Central memory CD8-positive, alpha-beta T cell (primary cell): ENCODE measurements around the gene ARID4B.
"Not testable (repeated sequence)": the region's sequence is repeated elsewhere in the genome, so short reads cannot be mapped to it uniquely, and the experiment has no call there.

Source experiments
- ATAC-seq: fragments of 150-1000 bp; cut with Tn5 transposase; replicated peaks from 2 replicates; pipeline ENCODE4 v1.10.0; 2022; ENCODE audit warnings: mild to moderate bottlenecking, moderate FRiP score, moderate number of reproducible peaks; ENCODE audit not compliant: poor library complexity, severe bottlenecking; ENCODE audit errors: extremely low read depth
- DNase-seq, 2 donors: peaks; one replicate each; pipeline ENCODE4 v3.0.0; 2021; ENCODE audit warnings: low spot score in 2 of 2
- H3K27ac Mint-ChIP-seq: one replicate; pipeline ENCODE4 v1.8.0; 2022; ENCODE audit warnings: low read depth, mild to moderate bottlenecking, moderate library complexity, mixed read lengths
- H3K27me3 Mint-ChIP-seq: one replicate; pipeline ENCODE4 v1.8.0; 2022; ENCODE audit warnings: mixed read lengths
- H3K36me3 Mint-ChIP-seq: one replicate; pipeline ENCODE4 v1.8.0; 2022; ENCODE audit warnings: mild to moderate bottlenecking, moderate library complexity, mixed read lengths; ENCODE audit not compliant: insufficient read depth
- H3K4me1 Mint-ChIP-seq: one replicate; pipeline ENCODE4 v1.8.0; 2022; ENCODE audit warnings: mixed read lengths
- H3K4me3 Mint-ChIP-seq: one replicate; pipeline ENCODE4 v1.8.0; 2022; ENCODE audit warnings: mild to moderate bottlenecking, moderate library complexity, mixed read lengths
- H3K9me3 Mint-ChIP-seq: one replicate; pipeline ENCODE4 v1.8.0; 2022; ENCODE audit warnings: mixed read lengths

ARID4B gene

GRCh38 chr1:235272851-235273250 lies 55.1 kb downstream of the ARID4B start:
- H3K27ac Mint-ChIP-seq, result peak overlapping the region; percentile 22
- H3K4me1 Mint-ChIP-seq, result peaks cover 63% of the 10 kb centered on the region
- no peak overlapping the region for H3K4me3 Mint-ChIP-seq
- DNase-seq (no peak), ATAC-seq (no peak)
- no peaks in the 10 kb centered on the region for H3K27me3 Mint-ChIP-seq
- H3K9me3 Mint-ChIP-seq, result no peaks in the 10 kb centered on the region
- peaks cover 18% of the 10 kb centered on the region for H3K36me3 Mint-ChIP-seq

GRCh38 chr1:235270625-235271024 lies 57.4 kb downstream of the ARID4B start:
- no peaks in the 10 kb centered on the region for H3K9me3 Mint-ChIP-seq
- peaks cover 17% of the 10 kb centered on the region for H3K36me3 Mint-ChIP-seq
- H3K27ac Mint-ChIP-seq, result peak overlapping the region; percentile 64
- peaks cover 70% of the 10 kb centered on the region for H3K4me1 Mint-ChIP-seq
- H3K27me3 Mint-ChIP-seq, result no peaks in the 10 kb centered on the region
- ATAC-seq (peak; percentile 61), DNase-seq (no peak)
- H3K4me3 Mint-ChIP-seq, result peak overlapping the region; percentile 25

- not testable (repeated sequence) for H3K4me3 Mint-ChIP-seq, H3K9me3 Mint-ChIP-seq, H3K27me3 Mint-ChIP-seq, ATAC-seq, DNase-seq
- Mint-ChIP-seq H3K4me1 (peaks cover 67% of the 10 kb centered on the region), H3K27ac (peak overlapping the region; percentile 64), H3K36me3 (peaks cover 19% of the 10 kb centered on the region)
Observed at GRCh38 chr1:235269990-235270389, 58.0 kb downstream of the ARID4B start.

GRCh38 chr1:235268379-235269125 lies 59.4 kb downstream of the ARID4B start:
- no peaks in the 10 kb centered on the region for H3K27me3 Mint-ChIP-seq
- ATAC-seq, result no peak

GRCh38 chr1:235266967-235267366 lies 61.0 kb downstream of the ARID4B start:
- Mint-ChIP-seq H3K27me3 (no peaks in the 10 kb centered on the region), H3K36me3 (peaks cover 21% of the 10 kb centered on the region), H3K9me3 (no peaks in the 10 kb centered on the region), H3K27ac (peak overlapping the region; percentile 78), H3K4me3 (no peak overlapping the region), H3K4me1 (peaks cover 65% of the 10 kb centered on the region)
- ATAC-seq (no peak), DNase-seq (no peak)

More at GRCh38 chr1:235268379-235269125, 59.4 kb downstream of the ARID4B start:
- Mint-ChIP-seq H3K9me3 (no peaks in the 10 kb centered on the region), H3K27ac (peak overlapping the region; percentile 61), H3K4me1 (peaks cover 71% of the 10 kb centered on the region), H3K4me3 (no peak overlapping the region), H3K36me3 (peaks cover 22% of the 10 kb centered on the region)
- DNase-seq, result no peak

GRCh38 chr1:235266325-235266724 lies 61.7 kb downstream of the ARID4B start:
- Mint-ChIP-seq H3K4me3 (no peak overlapping the region), H3K27me3 (no peaks in the 10 kb centered on the region), H3K4me1 (peaks cover 68% of the 10 kb centered on the region), H3K36me3 (peaks cover 17% of the 10 kb centered on the region), H3K9me3 (no peaks in the 10 kb centered on the region), H3K27ac (peak overlapping the region; percentile 78)
- no peak for DNase-seq
- ATAC-seq, result no peak

- Mint-ChIP-seq H3K9me3 (no peaks in the 10 kb centered on the region), H3K27me3 (no peaks in the 10 kb centered on the region), H3K4me3 (no peak overlapping the region), H3K4me1 (peaks cover 70% of the 10 kb centered on the region), H3K27ac (no peak overlapping the region), H3K36me3 (peaks cover 17% of the 10 kb centered on the region)
- ATAC-seq (no peak), DNase-seq (no peak)
Observed at GRCh38 chr1:235265900-235266299, 62.1 kb downstream of the ARID4B start.

- ATAC-seq (no peak), DNase-seq (no peak)
- H3K9me3 Mint-ChIP-seq, result no peaks in the 10 kb centered on the region
- H3K4me3 Mint-ChIP-seq, result no peak overlapping the region
- no peak overlapping the region for H3K27ac Mint-ChIP-seq
- H3K4me1 Mint-ChIP-seq, result peaks cover 67% of the 10 kb centered on the region
- no peaks in the 10 kb centered on the region for H3K27me3 Mint-ChIP-seq
- peaks cover 16% of the 10 kb centered on the region for H3K36me3 Mint-ChIP-seq
Observed at GRCh38 chr1:235264327-235264726, 63.7 kb downstream of the ARID4B start.

- Mint-ChIP-seq H3K36me3 (peaks cover 14% of the 10 kb centered on the region), H3K4me1 (peaks cover 63% of the 10 kb centered on the region), H3K9me3 (no peaks in the 10 kb centered on the region), H3K27me3 (no peaks in the 10 kb centered on the region), H3K4me3 (no peak overlapping the region), H3K27ac (no peak overlapping the region)
- DNase-seq, result no peak
- no peak for ATAC-seq
Observed at GRCh38 chr1:235262539-235262938, 65.4 kb downstream of the ARID4B start.

- H3K4me1 Mint-ChIP-seq, result peaks cover 50% of the 10 kb centered on the region
- no peak overlapping the region for H3K4me3 Mint-ChIP-seq
- peak overlapping the region; percentile 44 for H3K27ac Mint-ChIP-seq
- H3K9me3 Mint-ChIP-seq, result no peaks in the 10 kb centered on the region
- ATAC-seq (no peak), DNase-seq (no peak)
- no peaks in the 10 kb centered on the region for H3K27me3 Mint-ChIP-seq
- peaks cover 10% of the 10 kb centered on the region for H3K36me3 Mint-ChIP-seq
Observed at GRCh38 chr1:235261243-235261642, 66.7 kb downstream of the ARID4B start.

- H3K4me3 Mint-ChIP-seq, result no peak overlapping the region
- peak; percentile 47 for ATAC-seq
- DNase-seq, result no peak
- H3K27me3 Mint-ChIP-seq, result no peaks in the 10 kb centered on the region
- H3K36me3 Mint-ChIP-seq, result peaks cover 4% of the 10 kb centered on the region
- peaks cover 38% of the 10 kb centered on the region for H3K4me1 Mint-ChIP-seq
- H3K27ac Mint-ChIP-seq, result peak overlapping the region; percentile 44
- no peaks in the 10 kb centered on the region for H3K9me3 Mint-ChIP-seq
Observed at GRCh38 chr1:235259133-235259778, 68.7 kb downstream of the ARID4B start.

- not testable (repeated sequence) for H3K9me3 Mint-ChIP-seq, DNase-seq, H3K4me3 Mint-ChIP-seq, ATAC-seq, H3K27me3 Mint-ChIP-seq, H3K36me3 Mint-ChIP-seq
- Mint-ChIP-seq H3K27ac (peak overlapping the region; percentile 44), H3K4me1 (peaks cover 34% of the 10 kb centered on the region)
Observed at GRCh38 chr1:235258068-235258467, 69.9 kb downstream of the ARID4B start.

GRCh38 chr1:235254721-235255120 lies 73.3 kb downstream of the ARID4B start:
- no peak for DNase-seq
- Mint-ChIP-seq H3K4me1 (peaks cover 19% of the 10 kb centered on the region), H3K4me3 (no peak overlapping the region), H3K9me3 (no peaks in the 10 kb centered on the region), H3K36me3 (peaks cover 5% of the 10 kb centered on the region), H3K27ac (peak overlapping the region; percentile 49), H3K27me3 (no peaks in the 10 kb centered on the region)
- ATAC-seq, result no peak
